NOMO-1 (cell line): ENCODE measurements around the gene TRIM14.

Experiments used
- DNase-seq, 2 experiments: peaks; one replicate each; lab custom pipeline; 2025; ENCODE audit not compliant: unreplicated experiment in 2 of 2; lab: John Stamatoyannopoulos, UW

The TRIM14 gene

GRCh38 chr9:98056269-98057137, 62.5 kb downstream of the TRIM14 start, which contains the start of gene NANS:
NANS (plus strand) TSS chr9:98056732; CDS start chr9:98056809, 77 bp downstream.
- DNase-seq: peak; percentile 84 to 90

- no peak for DNase-seq
These were observed 64.6 kb downstream of the TRIM14 start for GRCh38 chr9:98054376-98054951.

GRCh38 chr9:98050351-98050750, 68.7 kb downstream of the TRIM14 start:
- DNase-seq: no peak

GRCh38 chr9:98049288-98050072, 69.5 kb downstream of the TRIM14 start:
- no peak for DNase-seq

GRCh38 chr9:98047002-98047401, 72.0 kb downstream of the TRIM14 start:
- DNase-seq: no peak

- DNase-seq: no peak
These were observed 72.9 kb downstream of the TRIM14 start for GRCh38 chr9:98046180-98046543.

GRCh38 chr9:98045234-98046179, 73.5 kb downstream of the TRIM14 start:
- DNase-seq: peak; percentile 90 to 95

GRCh38 chr9:98043915-98044314, 75.1 kb downstream of the TRIM14 start:
- no peak for DNase-seq

GRCh38 chr9:98040212-98040611, 78.8 kb downstream of the TRIM14 start:
- DNase-seq: no peak

- no peak for DNase-seq
These were observed 79.4 kb downstream of the TRIM14 start for GRCh38 chr9:98039607-98040017.

GRCh38 chr9:98038958-98039357, 80.1 kb downstream of the TRIM14 start:
- DNase-seq: no peak

- DNase-seq: no peak
These were observed 81.7 kb downstream of the TRIM14 start for GRCh38 chr9:98037357-98037756.

- DNase-seq: peak; percentile 35 to 61
These were observed 84.2 kb downstream of the TRIM14 start for GRCh38 chr9:98034593-98035546.

- DNase-seq: no peak
These were observed 87.1 kb downstream of the TRIM14 start for GRCh38 chr9:98031935-98032334.

- DNase-seq: no peak
These were observed 87.9 kb downstream of the TRIM14 start for GRCh38 chr9:98031169-98031568.

GRCh38 chr9:98024702-98025101, 94.3 kb downstream of the TRIM14 start:
- no peak for DNase-seq

- no peak for DNase-seq
These were observed 96.6 kb downstream of the TRIM14 start for GRCh38 chr9:98022447-98022846.

GRCh38 chr9:98021306-98022040, 97.5 kb downstream of the TRIM14 start:
- DNase-seq: no peak
